ENCODE results near the gene TRAF3. TPM values are rescaled to one million over a fixed set of nuclear protein-coding genes. Genes with fewer than 3 reads are reported as not detected.

Gene TRAF3
- total RNA-seq, 1 experiment from 2014 or later, result 37.6 TPM

DNA sequence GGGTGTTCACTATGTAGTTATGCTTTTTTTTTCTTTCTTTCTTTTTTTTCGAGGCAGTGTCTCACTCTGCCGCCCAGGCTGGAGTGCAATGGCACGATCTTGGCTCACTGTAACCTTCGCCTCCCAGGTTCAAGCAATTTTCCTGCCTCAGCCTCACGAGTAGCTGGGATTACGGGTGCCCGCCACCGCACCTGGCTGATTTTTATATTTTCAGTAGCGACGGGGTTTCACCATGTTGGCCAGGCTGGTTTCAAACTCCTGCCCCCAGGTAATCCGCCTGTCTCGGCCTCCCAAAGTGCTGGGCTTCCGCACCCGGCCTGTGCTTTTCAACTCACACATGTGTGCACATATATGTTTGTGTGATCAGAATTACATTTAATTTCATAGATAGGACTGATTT lies 106.3 kb downstream of the TRAF3 start:
- H3K4me1 ChIP-seq (ENCODE audit: control insufficient read depth, insufficient read depth, low read length), result no peaks in the 10 kb centered on the region
- in situ Hi-C loops (cut with HindIII; ENCODE audit: low pct_unique_long_range_greater_than_20kb, low sequenced_read_pairs), result no loop called here
- no peak for ATAC-seq
- no TSS peak for BruUV-seq (replicated peaks)
- no peaks in the 10 kb centered on the region for H3K27me3 ChIP-seq (ENCODE audit: control insufficient read depth, insufficient read depth, low read length)
- no peak overlapping the region for H3K27ac ChIP-seq (ENCODE audit: low read length)
- no peak overlapping the region for H3K4me3 ChIP-seq (ENCODE audit: low read depth in 2 of 2, low read length in 2 of 2)
- DNase-seq (ENCODE audit: low read depth, low spot score), result no peak
- H3K9me3 ChIP-seq (ENCODE audit: control insufficient read depth, insufficient read depth, low read depth, low read length), result no peaks in the 10 kb centered on the region
- CTCF ChIA-PET, result no interaction called here
- no peaks in the 10 kb centered on the region; the same call in none of the 2 replicates for H3K36me3 ChIP-seq (ENCODE audit: control insufficient read depth, insufficient read depth, low read length)
- TF ChIP-seq SIN3A (IDR thresholded peaks at IDR 0.05; ENCODE audit: borderline replicate concordance, insufficient read depth, low read depth, low read length) (no peak), POLR2AphosphoS5 (IDR thresholded peaks at IDR 0.05; ENCODE audit: low read depth, low read length) (no peak), TCF7L2 (IDR thresholded peaks at IDR 0.05; ENCODE audit: low read depth, low read length) (no peak)
- TF ChIP-seq, protein P1, sequence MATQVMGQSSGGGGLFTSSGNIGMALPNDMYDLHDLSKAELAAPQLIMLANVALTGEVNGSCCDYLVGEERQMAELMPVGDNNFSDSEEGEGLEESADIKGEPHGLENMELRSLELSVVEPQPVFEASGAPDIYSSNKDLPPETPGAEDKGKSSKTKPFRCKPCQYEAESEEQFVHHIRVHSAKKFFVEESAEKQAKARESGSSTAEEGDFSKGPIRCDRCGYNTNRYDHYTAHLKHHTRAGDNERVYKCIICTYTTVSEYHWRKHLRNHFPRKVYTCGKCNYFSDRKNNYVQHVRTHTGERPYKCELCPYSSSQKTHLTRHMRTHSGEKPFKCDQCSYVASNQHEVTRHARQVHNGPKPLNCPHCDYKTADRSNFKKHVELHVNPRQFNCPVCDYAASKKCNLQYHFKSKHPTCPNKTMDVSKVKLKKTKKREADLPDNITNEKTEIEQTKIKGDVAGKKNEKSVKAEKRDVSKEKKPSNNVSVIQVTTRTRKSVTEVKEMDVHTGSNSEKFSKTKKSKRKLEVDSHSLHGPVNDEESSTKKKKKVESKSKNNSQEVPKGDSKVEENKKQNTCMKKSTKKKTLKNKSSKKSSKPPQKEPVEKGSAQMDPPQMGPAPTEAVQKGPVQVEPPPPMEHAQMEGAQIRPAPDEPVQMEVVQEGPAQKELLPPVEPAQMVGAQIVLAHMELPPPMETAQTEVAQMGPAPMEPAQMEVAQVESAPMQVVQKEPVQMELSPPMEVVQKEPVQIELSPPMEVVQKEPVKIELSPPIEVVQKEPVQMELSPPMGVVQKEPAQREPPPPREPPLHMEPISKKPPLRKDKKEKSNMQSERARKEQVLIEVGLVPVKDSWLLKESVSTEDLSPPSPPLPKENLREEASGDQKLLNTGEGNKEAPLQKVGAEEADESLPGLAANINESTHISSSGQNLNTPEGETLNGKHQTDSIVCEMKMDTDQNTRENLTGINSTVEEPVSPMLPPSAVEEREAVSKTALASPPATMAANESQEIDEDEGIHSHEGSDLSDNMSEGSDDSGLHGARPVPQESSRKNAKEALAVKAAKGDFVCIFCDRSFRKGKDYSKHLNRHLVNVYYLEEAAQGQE (IDR thresholded peaks at IDR 0.05; ENCODE audit: insufficient read depth in 1 of 2, low read depth in 2 of 2, low read length in 1 of 2), result no peak
- TF ChIP-seq, protein P2, sequence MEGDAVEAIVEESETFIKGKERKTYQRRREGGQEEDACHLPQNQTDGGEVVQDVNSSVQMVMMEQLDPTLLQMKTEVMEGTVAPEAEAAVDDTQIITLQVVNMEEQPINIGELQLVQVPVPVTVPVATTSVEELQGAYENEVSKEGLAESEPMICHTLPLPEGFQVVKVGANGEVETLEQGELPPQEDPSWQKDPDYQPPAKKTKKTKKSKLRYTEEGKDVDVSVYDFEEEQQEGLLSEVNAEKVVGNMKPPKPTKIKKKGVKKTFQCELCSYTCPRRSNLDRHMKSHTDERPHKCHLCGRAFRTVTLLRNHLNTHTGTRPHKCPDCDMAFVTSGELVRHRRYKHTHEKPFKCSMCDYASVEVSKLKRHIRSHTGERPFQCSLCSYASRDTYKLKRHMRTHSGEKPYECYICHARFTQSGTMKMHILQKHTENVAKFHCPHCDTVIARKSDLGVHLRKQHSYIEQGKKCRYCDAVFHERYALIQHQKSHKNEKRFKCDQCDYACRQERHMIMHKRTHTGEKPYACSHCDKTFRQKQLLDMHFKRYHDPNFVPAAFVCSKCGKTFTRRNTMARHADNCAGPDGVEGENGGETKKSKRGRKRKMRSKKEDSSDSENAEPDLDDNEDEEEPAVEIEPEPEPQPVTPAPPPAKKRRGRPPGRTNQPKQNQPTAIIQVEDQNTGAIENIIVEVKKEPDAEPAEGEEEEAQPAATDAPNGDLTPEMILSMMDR (IDR thresholded peaks at IDR 0.05), result no peak
- POLR2A ChIA-PET, result no interaction called here
- intact Hi-C loops (cut with micrococcal nuclease; ENCODE audit: unreplicated experiment), result no loop called here

GRCh38 chr14:102885737-102886447 lies 108.6 kb downstream of the TRAF3 start:
- no peaks in the 10 kb centered on the region for H3K9me3 ChIP-seq (ENCODE audit: control insufficient read depth, insufficient read depth, low read depth, low read length)
- in situ Hi-C loops (cut with HindIII; ENCODE audit: low pct_unique_long_range_greater_than_20kb, low sequenced_read_pairs), result no loop called here
- no peak overlapping the region for H3K4me3 ChIP-seq (ENCODE audit: low read depth in 2 of 2, low read length in 2 of 2)
- ATAC-seq (no peak), DNase-seq (ENCODE audit: low read depth, low spot score) (no peak)
- no peaks in the 10 kb centered on the region; the same call in none of the 2 replicates for H3K36me3 ChIP-seq (ENCODE audit: control insufficient read depth, insufficient read depth, low read length)
- TF ChIP-seq, protein P2 (IDR thresholded peaks at IDR 0.05), result no peak
- TF ChIP-seq SIN3A (IDR thresholded peaks at IDR 0.05; ENCODE audit: borderline replicate concordance, insufficient read depth, low read depth, low read length) (no peak), TCF7L2 (IDR thresholded peaks at IDR 0.05; ENCODE audit: low read depth, low read length) (no peak), POLR2AphosphoS5 (IDR thresholded peaks at IDR 0.05; ENCODE audit: low read depth, low read length) (no peak)
- TF ChIP-seq, protein P1 (IDR thresholded peaks at IDR 0.05; ENCODE audit: insufficient read depth in 1 of 2, low read depth in 2 of 2, low read length in 1 of 2), result no peak
- intact Hi-C loops (cut with micrococcal nuclease; ENCODE audit: unreplicated experiment), result no loop called here
- ChIA-PET POLR2A (no interaction called here), CTCF (no interaction called here)
- BruUV-seq (replicated peaks), result no TSS peak
- no peaks in the 10 kb centered on the region for H3K4me1 ChIP-seq (ENCODE audit: control insufficient read depth, insufficient read depth, low read length)
- H3K27ac ChIP-seq (ENCODE audit: low read length), result no peak overlapping the region
- no peaks in the 10 kb centered on the region for H3K27me3 ChIP-seq (ENCODE audit: control insufficient read depth, insufficient read depth, low read length)

Measured in Panc1 (cell line).